Fibroblast of lung (primary cell): ENCODE results near the gene NAIF1. TPM values are rescaled to one million over a fixed set of nuclear protein-coding genes. Genes with fewer than 3 reads are reported as not detected.

Source experiments
- DNase-seq, 2 donors: peaks; one replicate each; pipeline versions ENCODE4 v3.0.0 to v3.0.0-alpha.2; 2010; ENCODE audit warnings: low read depth in 2 of 2
- H2AFZ ChIP-seq: 2 replicates; pipeline ENCODE4 v1.5.1; 2012; ENCODE audit warnings: low read length, control low read depth, inconsistent platforms
- H3K27ac ChIP-seq: 2 replicates; pipeline ENCODE4 v1.5.1; 2011; ENCODE audit warnings: low read length, control low read depth; ENCODE audit not compliant: insufficient read depth
- H3K27me3 ChIP-seq: 2 replicates; pipeline ENCODE4 v1.5.1; 2011; ENCODE audit warnings: mild to moderate bottlenecking, low read length; ENCODE audit not compliant: control insufficient read depth, insufficient read depth
- H3K36me3 ChIP-seq: 2 replicates; pipeline ENCODE4 v1.5.1; 2011; ENCODE audit warnings: low read length; ENCODE audit not compliant: control insufficient read depth, insufficient read depth
- H3K4me1 ChIP-seq: 2 replicates; pipeline ENCODE4 v1.5.1; 2011; ENCODE audit warnings: low read length; ENCODE audit not compliant: control insufficient read depth, insufficient read depth; ENCODE audit errors: extremely low read depth
- H3K4me2 ChIP-seq: 2 replicates; pipeline ENCODE4 v1.5.1; 2011; ENCODE audit warnings: low read length, control low read depth; ENCODE audit not compliant: insufficient read depth; ENCODE audit errors: extremely low read depth
- H3K4me3 ChIP-seq, 4 experiments: fragments of 200-600 bp in 1 of 4; sonication (generic) in 1 of 4; replicated peaks in 1 of 4; 2 replicates each; pipeline ENCODE4 v1.5.1; 2011 to 2016; ENCODE audit warnings: low read length in 4 of 4, low read depth in 3 of 4, mild to moderate bottlenecking in 3 of 4, control low read depth in 2 of 4, inconsistent platforms in 1 of 4, mixed read lengths in 1 of 4; ENCODE audit not compliant: insufficient read depth in 1 of 4; ENCODE audit errors: control extremely low read depth in 1 of 4
- H3K79me2 ChIP-seq: 2 replicates; pipeline ENCODE4 v1.5.1; 2012; ENCODE audit warnings: mild to moderate bottlenecking, low read length, inconsistent platforms; ENCODE audit not compliant: control insufficient read depth, insufficient read depth
- H3K9ac ChIP-seq: 2 replicates; pipeline ENCODE4 v1.5.1; 2011; ENCODE audit warnings: mild to moderate bottlenecking, low read length, control low read depth; ENCODE audit not compliant: insufficient read depth
- H3K9me3 ChIP-seq: 2 replicates; pipeline ENCODE4 v1.5.1; 2012; ENCODE audit warnings: low read depth, low read length; ENCODE audit not compliant: control insufficient read depth, insufficient read depth
- H4K20me1 ChIP-seq: 2 replicates; pipeline ENCODE4 v1.5.1; 2011; ENCODE audit warnings: low read length; ENCODE audit not compliant: control insufficient read depth, insufficient read depth; ENCODE audit errors: extremely low read depth
- CTCF ChIP-seq, 2 donors: IDR thresholded peaks in 1 of 2; conservative IDR thresholded peaks in 1 of 2; 1 replicate in 1 of 2; 2 replicates in 1 of 2; pipeline ENCODE4 v1.5.1; 2011 to 2012; ENCODE audit warnings: low read length in 2 of 2, control low read depth in 1 of 2, inconsistent platforms in 1 of 2, low read depth in 1 of 2, mild to moderate bottlenecking in 1 of 2
- EZH2 ChIP-seq: IDR thresholded peaks from 2 replicates; pipeline ENCODE4 v1.5.1; 2012; ENCODE audit warnings: low read length, control low read depth, mild to moderate bottlenecking; ENCODE audit errors: missing control alignments
- polyA plus RNA-seq, 2 donors: library from polyadenylated mRNA; depleted of rRNA in 1 of 2; stranded (reverse) in 1 of 2; unstranded in 1 of 2; fragments of >200 nt; gene quantifications; 2 replicates each; pipeline ENCODE4 v1.2.1, GENCODE V29; 2011 to 2012; ENCODE audit warnings: missing spikeins in 1 of 2
- total RNA-seq: library from RNA; depleted of rRNA; stranded (reverse); fragments of >200 nt; gene quantifications from 2 replicates; pipeline ENCODE4 v1.2.1, GENCODE V29; 2014

Gene NAIF1
- total and polyA plus RNA-seq, 2 donors (not counting 1 experiment from before 2014, with no cell fraction given): 5.5 to 13.2 TPM

- H3K4me3 ChIP-seq: peak overlapping the region; percentile 46 to 64 (median 61)
- no peak overlapping the region for H3K9ac ChIP-seq
- TF ChIP-seq CTCF (conservative IDR thresholded peaks at IDR 0.05 in 1 of 2, IDR thresholded peaks at IDR 0.05 in 1 of 2; ENCODE audit: low read depth in 1 of 2, low read length in 2 of 2) (no peak), EZH2 (no peak)
- peak overlapping the region; percentile 99 for H3K27ac ChIP-seq
- H2AFZ ChIP-seq: no peak overlapping the region
- peaks cover 10% of the 10 kb centered on the region for H3K4me1 ChIP-seq
- H3K9me3 ChIP-seq: no peaks in the 10 kb centered on the region
- no peaks in the 10 kb centered on the region for H4K20me1 ChIP-seq
- peaks cover 40% of the 10 kb centered on the region for H3K79me2 ChIP-seq
- DNase-seq: no peak
- H3K36me3 ChIP-seq: peaks cover 14% of the 10 kb centered on the region
- H3K27me3 ChIP-seq: no peaks in the 10 kb centered on the region
- H3K4me2 ChIP-seq: peak overlapping the region; percentile 82
These were observed 1.0 kb downstream of the NAIF1 start for GRCh38 chr9:128065907-128066712.

- DNase-seq: no peak
- no peaks in the 10 kb centered on the region for H3K9me3 ChIP-seq
- peaks cover 15% of the 10 kb centered on the region for H3K79me2 ChIP-seq
- no peak overlapping the region for H3K9ac ChIP-seq
- H3K36me3 ChIP-seq: peaks cover 14% of the 10 kb centered on the region
- no peaks in the 10 kb centered on the region for H4K20me1 ChIP-seq
- H3K4me3 ChIP-seq: no peak overlapping the region
- no peak overlapping the region for H3K27ac ChIP-seq
- no peak for TF ChIP-seq CTCF (conservative IDR thresholded peaks at IDR 0.05 in 1 of 2, IDR thresholded peaks at IDR 0.05 in 1 of 2; ENCODE audit: low read depth in 1 of 2, low read length in 2 of 2)
- no peak for TF ChIP-seq EZH2
- no peak overlapping the region for H3K4me2 ChIP-seq
- H3K4me1 ChIP-seq: peaks cover 11% of the 10 kb centered on the region
- no peak overlapping the region for H2AFZ ChIP-seq
- H3K27me3 ChIP-seq: no peaks in the 10 kb centered on the region
These were observed 4.0 kb downstream of the NAIF1 start for GRCh38 chr9:128062846-128063831.

- peaks cover 14% of the 10 kb centered on the region for H3K36me3 ChIP-seq
- H3K4me1 ChIP-seq: peaks cover 18% of the 10 kb centered on the region
- no peak for DNase-seq
- H3K4me2 ChIP-seq: no peak overlapping the region
- no peaks in the 10 kb centered on the region for H4K20me1 ChIP-seq
- H2AFZ ChIP-seq: no peak overlapping the region
- no peaks in the 10 kb centered on the region for H3K27me3 ChIP-seq
- no peak overlapping the region for H3K4me3 ChIP-seq
- no peak overlapping the region for H3K9ac ChIP-seq
- TF ChIP-seq EZH2 (no peak), CTCF (conservative IDR thresholded peaks at IDR 0.05 in 1 of 2, IDR thresholded peaks at IDR 0.05 in 1 of 2; ENCODE audit: low read depth in 1 of 2, low read length in 2 of 2) (no peak)
- no peak overlapping the region for H3K27ac ChIP-seq
- H3K9me3 ChIP-seq: no peaks in the 10 kb centered on the region
- peaks cover 15% of the 10 kb centered on the region for H3K79me2 ChIP-seq
These were observed 4.8 kb downstream of the NAIF1 start for GRCh38 chr9:128062279-128062678.
